ENCODE results near the gene PROX2.

The PROX2 gene

DNA sequence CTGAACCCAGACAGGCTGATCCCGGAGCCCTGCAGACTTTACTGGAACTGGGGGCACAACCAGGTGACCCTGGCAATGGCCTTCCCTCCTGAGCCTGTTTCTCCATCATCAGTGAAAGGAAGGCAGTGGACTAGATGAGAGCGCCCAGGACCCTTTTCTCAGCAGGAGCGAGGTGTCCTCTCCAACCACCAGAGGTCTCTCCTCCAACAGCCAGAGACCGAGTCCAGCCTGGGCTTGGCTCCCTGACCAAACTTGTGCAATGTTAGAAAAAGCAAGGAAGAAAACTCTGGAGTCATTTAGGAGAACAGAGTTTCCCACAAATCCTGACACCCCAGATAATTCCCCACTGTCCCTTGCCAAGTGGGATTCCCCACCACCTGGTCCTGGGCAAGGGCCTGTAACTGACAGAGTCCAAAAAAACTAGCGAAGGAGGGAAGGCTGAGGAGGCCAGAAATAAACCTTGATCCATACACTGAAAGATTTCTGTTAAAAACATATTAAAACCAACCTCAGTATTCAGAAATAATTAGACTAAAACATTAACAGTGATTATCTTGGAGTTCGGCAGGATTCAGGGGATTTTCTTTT lies 38.1 kb upstream of the PROX2 start:
- no peak overlapping the region for H3K4me3 ChIP-seq (ENCODE audit: low read depth, low read length)
- DNase-seq (ENCODE audit: low read depth) = peak; percentile 46
- peak; percentile 63 for TF ChIP-seq CTCF (IDR thresholded peaks at IDR 0.05; ENCODE audit: insufficient read depth, low read depth, low read length, missing control alignments)

GRCh38 chr14:74913393-74913910 lies 37.5 kb upstream of the PROX2 start:
- no peak overlapping the region for H3K4me3 ChIP-seq (ENCODE audit: low read depth, low read length)
- no peak for DNase-seq (ENCODE audit: low read depth)
- TF ChIP-seq CTCF (IDR thresholded peaks at IDR 0.05; ENCODE audit: insufficient read depth, low read depth, low read length, missing control alignments) = no peak

GRCh38 chr14:74912801-74913200 lies 36.9 kb upstream of the PROX2 start:
- TF ChIP-seq CTCF (IDR thresholded peaks at IDR 0.05; ENCODE audit: insufficient read depth, low read depth, low read length, missing control alignments) = no peak
- H3K4me3 ChIP-seq (ENCODE audit: low read depth, low read length) = no peak overlapping the region
- DNase-seq (ENCODE audit: low read depth) = no peak

GRCh38 chr14:74912111-74912510 lies 36.2 kb upstream of the PROX2 start:
- no peak for TF ChIP-seq CTCF (IDR thresholded peaks at IDR 0.05; ENCODE audit: insufficient read depth, low read depth, low read length, missing control alignments)
- H3K4me3 ChIP-seq (ENCODE audit: low read depth, low read length) = no peak overlapping the region
- DNase-seq (ENCODE audit: low read depth) = no peak

DNA sequence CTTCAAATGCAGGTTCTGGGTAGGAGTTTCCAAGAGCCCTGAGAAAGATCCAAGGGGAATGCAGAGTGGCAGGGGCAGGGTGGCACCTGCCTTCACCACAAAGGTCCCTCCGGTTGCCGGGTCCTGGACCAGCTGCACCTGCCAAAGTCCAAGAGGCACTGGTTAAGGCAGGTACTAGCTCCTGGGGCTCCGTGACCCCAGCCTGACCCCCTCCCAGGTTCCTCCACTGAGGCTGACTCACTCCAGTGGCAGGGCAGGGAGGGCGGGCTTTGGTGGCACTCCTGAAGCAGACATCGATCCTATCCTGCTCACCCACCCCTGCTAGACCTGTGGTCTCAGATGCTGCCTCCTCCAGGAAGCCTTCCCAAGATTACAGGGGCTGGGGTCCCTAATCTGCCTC lies 35.8 kb upstream of the PROX2 start:
- TF ChIP-seq CTCF (IDR thresholded peaks at IDR 0.05; ENCODE audit: insufficient read depth, low read depth, low read length, missing control alignments) = no peak
- H3K4me3 ChIP-seq (ENCODE audit: low read depth, low read length) = no peak overlapping the region
- no peak for DNase-seq (ENCODE audit: low read depth)

DNA sequence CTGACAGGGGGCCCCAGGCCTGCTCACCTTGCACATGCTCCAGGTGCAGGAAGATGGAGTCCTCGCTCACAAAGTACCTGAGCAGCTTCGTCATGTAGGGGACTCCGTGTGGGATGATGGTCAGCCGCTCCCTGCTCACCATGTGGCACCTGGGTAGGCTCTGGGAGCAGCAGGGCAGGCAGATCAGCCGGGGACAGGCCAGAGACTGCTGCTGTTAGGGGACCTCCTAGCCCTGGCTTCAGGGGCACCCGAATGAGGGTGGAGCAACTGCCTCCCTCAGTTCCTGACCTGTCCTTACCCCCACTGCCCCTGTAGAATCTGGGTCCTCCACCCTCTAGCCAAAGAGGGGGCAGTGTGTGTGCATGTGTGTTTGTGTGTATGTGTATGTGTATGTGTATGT lies 35.3 kb upstream of the PROX2 start:
- no peak for DNase-seq (ENCODE audit: low read depth)
- no peak for TF ChIP-seq CTCF (IDR thresholded peaks at IDR 0.05; ENCODE audit: insufficient read depth, low read depth, low read length, missing control alignments)
- H3K4me3 ChIP-seq (ENCODE audit: low read depth, low read length) = no peak overlapping the region

DNA sequence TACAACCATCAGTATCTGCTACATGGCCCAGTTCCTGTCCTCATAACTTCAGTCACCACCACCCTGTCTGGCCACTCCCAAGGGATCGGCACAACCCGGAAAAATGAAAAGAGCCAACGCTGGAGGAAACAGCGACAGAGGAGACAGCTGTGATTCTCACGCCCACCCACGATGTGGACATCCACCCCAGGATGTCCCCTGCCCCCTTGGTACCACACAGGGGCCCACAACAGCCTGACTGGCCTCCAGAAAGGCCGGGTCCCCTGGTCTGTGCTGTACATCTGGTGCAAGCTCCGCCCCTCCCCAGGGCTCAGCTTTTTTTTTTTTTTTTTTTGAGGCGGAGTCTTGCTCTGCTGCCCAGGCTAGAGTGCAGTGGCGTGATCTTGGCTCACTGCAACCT lies 34.6 kb upstream of the PROX2 start:
- no peak for DNase-seq (ENCODE audit: low read depth)
- H3K4me3 ChIP-seq (ENCODE audit: low read depth, low read length) = no peak overlapping the region
- TF ChIP-seq CTCF (IDR thresholded peaks at IDR 0.05; ENCODE audit: insufficient read depth, low read depth, low read length, missing control alignments) = no peak

Data from GM12865 (cell line).